Measurements from ENCODE around the gene KRTAP4-6. TPM values are rescaled to one million over a fixed set of nuclear protein-coding genes. Genes with fewer than 3 reads are reported as not detected.
"Not testable (repeated sequence)": the region's sequence is repeated elsewhere in the genome, so short reads cannot be mapped to it uniquely, and the experiment has no call there.

The KRTAP4-6 gene
- not detected for total RNA-seq
- long read RNA-seq = 0 reads

DNA sequence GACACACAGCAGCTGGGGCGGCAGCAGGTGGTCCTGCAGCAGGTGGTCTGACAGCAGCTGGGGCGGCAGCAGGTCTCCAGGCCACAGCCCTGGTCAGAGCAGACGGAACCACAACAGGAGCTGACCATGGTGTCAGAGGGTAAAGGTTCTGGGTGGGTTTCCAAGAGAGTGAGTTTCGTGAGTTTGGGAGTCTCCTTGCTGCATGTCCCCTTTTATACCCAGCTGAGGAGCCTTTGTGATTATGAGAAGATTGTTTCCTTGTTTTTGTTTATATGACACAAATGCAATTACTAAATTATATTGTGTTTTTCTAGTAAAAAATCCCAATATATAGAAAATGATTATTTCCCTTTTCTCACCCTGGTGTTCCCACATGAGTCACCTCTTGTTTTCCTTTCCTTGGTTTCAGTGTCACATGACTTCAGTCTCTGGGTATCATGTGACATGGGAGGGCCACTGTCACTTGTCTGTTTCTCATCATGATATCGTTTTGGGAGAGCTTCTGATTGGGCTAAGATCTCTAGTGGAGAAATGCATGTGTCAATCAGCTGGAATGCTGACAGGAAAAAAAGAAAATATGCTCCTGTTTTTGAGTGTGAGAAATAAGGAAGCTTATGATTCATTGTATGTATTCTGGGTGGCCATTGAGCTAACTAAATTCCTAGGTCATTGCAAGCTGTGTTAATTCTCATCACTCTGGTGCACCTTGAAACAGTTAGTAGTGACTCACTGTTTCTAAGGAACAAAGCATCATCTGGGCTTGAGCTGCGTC is at the start of gene KRTAP4-6:
KRTAP4-6 (minus strand) TSS at position 185 of the 772 bp plus-strand sequence; CDS start at position 128, 57 bp downstream.
- no peak for TF ChIP-seq CTCF (IDR thresholded peaks at IDR 0.05; ENCODE audit: borderline replicate concordance)
- Histone ChIP-seq H3K9me3 (replicated peaks) (peaks cover 41% of the 10 kb centered on the region), H3K27ac (replicated peaks) (no peak within 1 kb of the TSS), H3K4me3 (no peak within 1 kb of the TSS), H3K36me3 (no peaks in the 10 kb centered on the region), H3K4me1 (no peaks in the 10 kb centered on the region), H3K27me3 (ENCODE audit: low read depth) (peaks cover 23% of the 10 kb centered on the region)
- intact Hi-C loops (cut with micrococcal nuclease) = no loop called here
- DNase-seq = no peak

DNA sequence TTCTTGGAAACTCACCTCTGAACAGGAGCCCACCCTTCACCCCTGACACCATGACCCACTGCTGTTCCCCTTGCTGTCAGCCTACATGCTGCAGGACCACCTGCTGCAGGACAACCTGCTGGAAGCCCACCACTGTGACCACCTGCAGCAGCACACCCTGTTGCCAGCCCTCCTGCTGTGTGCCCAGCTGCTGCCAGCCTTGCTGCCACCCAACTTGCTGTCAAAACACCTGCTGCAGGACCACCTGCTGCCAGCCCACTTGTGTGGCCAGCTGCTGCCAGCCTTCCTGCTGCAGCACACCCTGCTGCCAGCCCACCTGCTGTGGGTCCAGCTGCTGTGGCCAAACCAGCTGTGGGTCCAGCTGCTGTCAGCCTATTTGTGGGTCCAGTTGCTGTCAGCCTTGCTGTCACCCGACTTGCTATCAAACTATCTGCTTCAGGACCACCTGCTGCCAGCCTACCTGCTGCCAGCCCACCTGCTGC is 49.5 kb upstream of the KRTAP4-6 start, which contains the start of gene KRTAP9-1:
KRTAP9-1 (plus strand) TSS at position 51 of the 482 bp plus-strand sequence; CDS start at position 51, 0 bp downstream.
- H3K9me3 ChIP-seq (replicated peaks) = peaks cover 13% of the 10 kb centered on the region
- H3K27me3 ChIP-seq (ENCODE audit: low read depth) = peaks cover 66% of the 10 kb centered on the region
- H3K4me1 ChIP-seq; H3K36me3 ChIP-seq; intact Hi-C loops (cut with micrococcal nuclease); H3K27ac ChIP-seq (replicated peaks); H3K4me3 ChIP-seq; DNase-seq: not testable (repeated sequence)

GRCh38 chr17:41186872-41187271 is 46.5 kb upstream of the KRTAP4-6 start:
- peaks cover 73% of the 10 kb centered on the region for H3K27me3 ChIP-seq (ENCODE audit: low read depth)
- no peak overlapping the region for H3K4me3 ChIP-seq
- no peak for TF ChIP-seq CTCF (IDR thresholded peaks at IDR 0.05; ENCODE audit: borderline replicate concordance)
- intact Hi-C loops (cut with micrococcal nuclease) = no loop called here
- no peak for DNase-seq
- H3K27ac ChIP-seq (replicated peaks) = no peak overlapping the region
- H3K36me3 ChIP-seq = no peaks in the 10 kb centered on the region
- H3K4me1 ChIP-seq = no peaks in the 10 kb centered on the region
- no peaks in the 10 kb centered on the region for H3K9me3 ChIP-seq (replicated peaks)

GRCh38 chr17:41185001-41185400 is 44.7 kb upstream of the KRTAP4-6 start:
- Histone ChIP-seq H3K4me1 (no peaks in the 10 kb centered on the region), H3K27ac (replicated peaks) (no peak overlapping the region), H3K4me3 (no peak overlapping the region), H3K36me3 (no peaks in the 10 kb centered on the region), H3K9me3 (replicated peaks) (no peaks in the 10 kb centered on the region), H3K27me3 (ENCODE audit: low read depth) (peaks cover 61% of the 10 kb centered on the region)
- no peak for TF ChIP-seq CTCF (IDR thresholded peaks at IDR 0.05; ENCODE audit: borderline replicate concordance)
- intact Hi-C loops (cut with micrococcal nuclease) = no loop called here
- DNase-seq = no peak

- Histone ChIP-seq H3K27ac (replicated peaks) (no peak within 1 kb of the TSS), H3K4me3 (no peak within 1 kb of the TSS), H3K9me3 (replicated peaks) (no peaks in the 10 kb centered on the region), H3K27me3 (ENCODE audit: low read depth) (peaks cover 59% of the 10 kb centered on the region), H3K36me3 (no peaks in the 10 kb centered on the region), H3K4me1 (no peaks in the 10 kb centered on the region)
- DNase-seq = no peak
- TF ChIP-seq CTCF (IDR thresholded peaks at IDR 0.05; ENCODE audit: borderline replicate concordance) = no peak
- intact Hi-C loops (cut with micrococcal nuclease) = no loop called here
Observed at GRCh38 chr17:41184480-41184961, 44.2 kb upstream of the KRTAP4-6 start, which contains the start of gene KRTAP4-1. KRTAP4-1 (minus strand) TSS chr17:41184911; CDS start chr17:41184854, 57 bp downstream.
